Fibroblast of villous mesenchyme (primary cell): ENCODE results near the gene IFITM5. TPM values are rescaled to one million over a fixed set of nuclear protein-coding genes. Genes with fewer than 3 reads are reported as not detected.

Experiments
- DNase-seq: peaks from one replicate; pipeline ENCODE4 v3.0.0-alpha.2; 2010; ENCODE audit warnings: low read depth
- H3K4me3 ChIP-seq: 2 replicates; pipeline ENCODE4 v1.5.1; 2011; ENCODE audit warnings: low read depth, mild to moderate bottlenecking, low read length
- total RNA-seq: library from RNA; depleted of rRNA; stranded (reverse); fragments of >200 nt; gene quantifications from 2 replicates; pipeline ENCODE4 v1.2.3, GENCODE V29; 2012
- TF ChIP-seq, protein P1 (sequence below): IDR thresholded peaks from 2 replicates; pipeline ENCODE4 v1.5.1; 2012; ENCODE audit warnings: low read depth, mild to moderate bottlenecking, low read length; ENCODE audit not compliant: insufficient read depth

The IFITM5 gene
- total RNA-seq, 1 donor = not detected

DNA sequence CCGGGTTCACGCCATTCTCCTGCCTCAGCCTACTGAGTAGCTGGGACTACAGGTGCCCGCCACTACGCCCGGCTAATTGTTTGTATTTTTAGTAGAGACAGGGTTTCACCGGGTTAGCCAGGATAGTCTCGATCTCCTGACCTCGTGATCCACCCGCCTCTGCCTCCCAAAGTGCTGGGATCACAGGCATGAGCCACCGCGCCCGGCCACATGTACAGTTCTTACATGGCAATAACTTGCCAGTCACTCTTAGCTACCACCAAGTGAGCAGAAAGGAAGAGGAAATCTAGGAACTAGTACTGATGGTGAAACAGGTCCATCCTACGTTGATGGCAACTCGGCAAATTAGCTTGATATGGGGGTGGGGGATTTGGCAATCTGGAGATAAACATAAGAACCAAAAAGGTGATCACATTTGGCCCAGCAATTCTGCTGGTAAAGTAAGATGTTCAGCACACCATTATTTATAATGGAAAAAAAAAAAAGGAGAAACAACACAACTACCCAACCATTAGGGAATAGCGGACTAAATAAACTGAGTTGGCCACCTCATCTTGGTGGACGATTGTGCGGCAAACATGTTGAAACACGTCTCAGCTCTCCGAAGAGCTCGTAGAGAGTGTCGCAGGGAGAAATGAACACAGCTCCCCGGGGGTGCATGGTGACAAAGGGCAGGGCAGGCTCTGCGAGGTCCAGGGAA lies 15.8 kb downstream of the IFITM5 start:
- TF ChIP-seq, protein P1, sequence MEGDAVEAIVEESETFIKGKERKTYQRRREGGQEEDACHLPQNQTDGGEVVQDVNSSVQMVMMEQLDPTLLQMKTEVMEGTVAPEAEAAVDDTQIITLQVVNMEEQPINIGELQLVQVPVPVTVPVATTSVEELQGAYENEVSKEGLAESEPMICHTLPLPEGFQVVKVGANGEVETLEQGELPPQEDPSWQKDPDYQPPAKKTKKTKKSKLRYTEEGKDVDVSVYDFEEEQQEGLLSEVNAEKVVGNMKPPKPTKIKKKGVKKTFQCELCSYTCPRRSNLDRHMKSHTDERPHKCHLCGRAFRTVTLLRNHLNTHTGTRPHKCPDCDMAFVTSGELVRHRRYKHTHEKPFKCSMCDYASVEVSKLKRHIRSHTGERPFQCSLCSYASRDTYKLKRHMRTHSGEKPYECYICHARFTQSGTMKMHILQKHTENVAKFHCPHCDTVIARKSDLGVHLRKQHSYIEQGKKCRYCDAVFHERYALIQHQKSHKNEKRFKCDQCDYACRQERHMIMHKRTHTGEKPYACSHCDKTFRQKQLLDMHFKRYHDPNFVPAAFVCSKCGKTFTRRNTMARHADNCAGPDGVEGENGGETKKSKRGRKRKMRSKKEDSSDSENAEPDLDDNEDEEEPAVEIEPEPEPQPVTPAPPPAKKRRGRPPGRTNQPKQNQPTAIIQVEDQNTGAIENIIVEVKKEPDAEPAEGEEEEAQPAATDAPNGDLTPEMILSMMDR = no peak
- no peak for DNase-seq

DNA sequence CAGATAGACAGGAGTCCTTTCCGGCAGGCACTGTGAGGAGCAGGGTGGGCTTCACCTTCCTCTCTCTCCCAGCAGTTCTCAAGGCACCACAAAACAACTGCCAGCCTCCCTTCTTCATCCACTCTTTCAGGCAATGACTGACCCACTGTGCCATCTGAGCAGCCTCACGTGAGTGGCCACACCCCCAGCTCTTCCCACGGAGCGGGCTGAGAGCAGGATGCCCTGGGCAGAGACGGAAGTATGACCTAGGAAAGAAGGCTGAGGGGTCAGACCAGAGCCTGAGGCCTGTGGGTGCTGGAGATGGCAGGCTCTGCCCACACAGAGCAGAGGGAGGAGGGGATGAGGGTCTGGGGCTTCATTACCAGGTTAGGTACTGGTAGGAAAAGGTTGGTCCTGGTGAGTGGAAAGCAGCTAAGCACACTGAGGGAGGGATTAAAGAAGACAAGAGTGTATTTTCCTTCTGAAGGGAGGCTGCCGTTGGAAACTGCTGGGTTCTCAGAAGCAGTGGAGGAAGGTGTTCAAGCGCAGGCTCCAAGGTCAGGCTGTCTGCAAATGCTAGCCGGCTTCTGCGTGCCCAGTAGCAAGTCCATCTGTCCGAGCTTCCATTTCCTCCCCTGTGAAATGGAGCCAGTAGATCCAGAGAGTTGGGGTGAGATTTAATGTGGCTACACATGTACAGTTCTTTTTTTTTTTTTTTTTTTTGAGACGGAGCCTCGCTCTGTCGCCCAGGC lies 16.5 kb downstream of the IFITM5 start:
- DNase-seq = no peak
- no peak overlapping the region for H3K4me3 ChIP-seq
- TF ChIP-seq, protein P1 = no peak

More for the DNA sequence above, 15.8 kb downstream of the IFITM5 start:
- no peak overlapping the region for H3K4me3 ChIP-seq

DNA sequence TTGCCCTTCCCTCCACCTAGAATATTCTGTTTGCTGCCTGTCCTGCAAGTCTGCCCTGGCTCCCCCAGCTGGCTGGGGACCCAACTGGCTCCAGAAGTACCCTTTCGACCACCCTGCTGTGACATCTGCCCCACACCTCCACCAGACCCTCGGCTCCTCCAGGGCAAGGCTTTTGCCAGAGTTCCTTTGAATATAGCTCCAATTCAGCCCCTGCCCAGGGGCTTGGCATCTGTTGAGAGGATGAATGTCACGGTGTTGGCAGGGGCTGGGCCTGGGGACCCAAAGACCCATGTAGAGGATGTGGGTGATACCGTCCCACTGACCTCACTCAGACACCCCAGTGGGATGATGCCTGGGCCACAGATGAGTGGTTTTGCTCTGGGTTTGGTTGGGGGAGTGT lies 17.2 kb downstream of the IFITM5 start:
- H3K4me3 ChIP-seq = no peak overlapping the region
- TF ChIP-seq, protein P1 = no peak
- no peak for DNase-seq

DNA sequence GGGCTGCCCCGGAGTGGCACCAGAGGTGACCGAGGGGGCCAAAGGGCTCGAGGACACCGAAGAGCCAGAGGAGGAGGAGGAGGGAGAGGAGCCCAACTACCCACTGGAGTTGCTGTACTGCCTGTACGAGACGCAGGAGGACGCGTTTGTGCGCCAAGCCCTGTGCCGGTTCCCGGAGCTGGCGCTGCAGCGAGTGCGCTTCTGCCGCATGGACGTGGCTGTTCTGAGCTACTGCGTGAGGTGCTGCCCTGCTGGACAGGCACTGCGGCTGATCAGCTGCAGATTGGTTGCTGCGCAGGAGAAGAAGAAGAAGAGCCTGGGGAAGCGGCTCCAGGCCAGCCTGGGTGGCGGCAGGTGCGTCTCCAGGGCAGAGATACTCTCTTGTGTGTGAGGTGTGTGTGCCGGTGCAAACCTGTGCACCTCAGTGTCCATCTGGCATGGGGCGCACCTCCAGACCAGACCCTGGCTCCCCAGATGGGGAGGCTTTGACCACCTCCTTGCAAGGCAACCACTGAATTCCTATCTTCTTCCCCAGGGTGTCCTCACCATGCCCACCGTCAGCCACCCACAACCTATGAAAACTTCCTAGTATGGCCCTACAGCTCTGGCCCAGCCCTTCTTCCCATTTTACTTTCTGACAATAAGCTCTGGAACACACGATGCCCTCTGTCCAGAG lies 17.7 kb downstream of the IFITM5 start:
- no peak overlapping the region for H3K4me3 ChIP-seq
- TF ChIP-seq, protein P1 = no peak
- no peak for DNase-seq

DNA sequence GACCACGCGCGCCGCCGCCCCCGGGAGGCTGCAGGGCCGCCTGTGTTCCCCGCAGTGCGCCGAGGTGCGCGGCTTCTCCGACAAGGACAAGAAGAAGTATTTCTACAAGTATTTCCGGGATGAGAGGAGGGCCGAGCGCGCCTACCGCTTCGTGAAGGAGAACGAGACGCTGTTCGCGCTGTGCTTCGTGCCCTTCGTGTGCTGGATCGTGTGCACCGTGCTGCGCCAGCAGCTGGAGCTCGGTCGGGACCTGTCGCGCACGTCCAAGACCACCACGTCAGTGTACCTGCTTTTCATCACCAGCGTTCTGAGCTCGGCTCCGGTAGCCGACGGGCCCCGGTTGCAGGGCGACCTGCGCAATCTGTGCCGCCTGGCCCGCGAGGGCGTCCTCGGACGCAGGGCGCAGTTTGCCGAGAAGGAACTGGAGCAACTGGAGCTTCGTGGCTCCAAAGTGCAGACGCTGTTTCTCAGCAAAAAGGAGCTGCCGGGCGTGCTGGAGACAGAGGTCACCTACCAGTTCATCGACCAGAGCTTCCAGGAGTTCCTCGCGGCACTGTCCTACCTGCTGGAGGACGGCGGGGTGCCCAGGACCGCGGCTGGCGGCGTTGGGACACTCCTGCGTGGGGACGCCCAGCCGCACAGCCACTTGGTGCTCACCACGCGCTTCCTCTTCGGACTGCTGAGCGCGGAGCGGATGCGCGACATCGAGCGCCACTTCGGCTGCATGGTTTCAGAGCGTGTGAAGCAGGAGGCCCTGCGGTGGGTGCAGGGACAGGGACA lies 18.4 kb downstream of the IFITM5 start:
- TF ChIP-seq, protein P1 = no peak
- H3K4me3 ChIP-seq = no peak overlapping the region
- no peak for DNase-seq

DNA sequence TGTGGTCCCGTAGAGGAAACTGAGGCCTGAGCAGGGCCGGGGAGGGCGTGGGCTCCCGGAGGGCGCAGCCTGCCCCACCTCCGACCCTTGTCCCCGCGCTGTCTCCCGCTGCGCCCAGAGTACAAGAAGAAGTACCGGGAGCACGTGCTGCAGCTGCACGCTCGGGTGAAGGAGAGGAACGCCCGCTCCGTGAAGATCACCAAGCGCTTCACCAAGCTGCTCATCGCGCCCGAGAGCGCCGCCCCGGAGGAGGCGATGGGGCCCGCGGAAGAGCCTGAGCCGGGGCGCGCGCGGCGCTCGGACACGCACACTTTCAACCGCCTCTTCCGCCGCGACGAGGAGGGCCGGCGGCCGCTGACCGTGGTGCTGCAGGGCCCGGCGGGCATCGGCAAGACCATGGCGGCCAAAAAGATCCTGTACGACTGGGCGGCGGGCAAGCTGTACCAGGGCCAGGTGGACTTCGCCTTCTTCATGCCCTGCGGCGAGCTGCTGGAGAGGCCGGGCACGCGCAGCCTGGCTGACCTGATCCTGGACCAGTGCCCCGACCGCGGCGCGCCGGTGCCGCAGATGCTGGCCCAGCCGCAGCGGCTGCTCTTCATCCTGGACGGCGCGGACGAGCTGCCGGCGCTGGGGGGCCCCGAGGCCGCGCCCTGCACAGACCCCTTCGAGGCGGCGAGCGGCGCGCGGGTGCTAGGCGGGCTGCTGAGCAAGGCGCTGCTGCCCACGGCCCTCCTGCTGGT lies 19.2 kb downstream of the IFITM5 start:
- DNase-seq = peak; percentile 37
- TF ChIP-seq, protein P1 = no peak

More for the DNA sequence above, 19.2 kb downstream of the IFITM5 start:
- H3K4me3 ChIP-seq = no peak overlapping the region
